GM20000 (cell line): Measurements from ENCODE around the gene IL36RN.

ENCODE experiments used
- DNase-seq: peaks from one replicate; pipeline ENCODE4 v3.0.0; 2012; ENCODE audit warnings: low spot score
- TF ChIP-seq, protein P1 (sequence below): IDR thresholded peaks from 2 replicates; pipeline ENCODE4 v1.5.1; 2012; ENCODE audit warnings: mild to moderate bottlenecking, control low read depth; ENCODE audit errors: extremely low read depth, missing control alignments

The IL36RN gene

DNA sequence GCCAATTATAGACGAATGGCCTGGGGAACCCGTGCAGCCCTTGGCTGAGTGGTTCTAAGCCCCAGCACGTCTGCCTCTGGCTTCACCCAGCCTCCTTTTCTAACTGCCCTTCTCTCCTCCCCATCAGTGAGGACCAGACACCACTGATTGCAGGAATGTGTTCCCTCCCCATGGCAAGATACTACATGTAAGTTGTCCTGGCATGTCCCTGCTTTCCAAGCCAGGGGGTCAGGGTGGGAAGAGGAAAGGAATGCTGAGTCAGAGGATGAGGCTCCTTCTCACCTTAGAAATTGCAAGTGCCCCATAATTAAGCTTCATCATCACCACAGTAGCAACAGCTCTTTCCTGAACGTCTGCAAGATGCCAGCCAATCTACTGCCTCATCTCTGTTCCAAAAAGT is 13.6 kb downstream of the IL36RN start:
- TF ChIP-seq, protein P1, sequence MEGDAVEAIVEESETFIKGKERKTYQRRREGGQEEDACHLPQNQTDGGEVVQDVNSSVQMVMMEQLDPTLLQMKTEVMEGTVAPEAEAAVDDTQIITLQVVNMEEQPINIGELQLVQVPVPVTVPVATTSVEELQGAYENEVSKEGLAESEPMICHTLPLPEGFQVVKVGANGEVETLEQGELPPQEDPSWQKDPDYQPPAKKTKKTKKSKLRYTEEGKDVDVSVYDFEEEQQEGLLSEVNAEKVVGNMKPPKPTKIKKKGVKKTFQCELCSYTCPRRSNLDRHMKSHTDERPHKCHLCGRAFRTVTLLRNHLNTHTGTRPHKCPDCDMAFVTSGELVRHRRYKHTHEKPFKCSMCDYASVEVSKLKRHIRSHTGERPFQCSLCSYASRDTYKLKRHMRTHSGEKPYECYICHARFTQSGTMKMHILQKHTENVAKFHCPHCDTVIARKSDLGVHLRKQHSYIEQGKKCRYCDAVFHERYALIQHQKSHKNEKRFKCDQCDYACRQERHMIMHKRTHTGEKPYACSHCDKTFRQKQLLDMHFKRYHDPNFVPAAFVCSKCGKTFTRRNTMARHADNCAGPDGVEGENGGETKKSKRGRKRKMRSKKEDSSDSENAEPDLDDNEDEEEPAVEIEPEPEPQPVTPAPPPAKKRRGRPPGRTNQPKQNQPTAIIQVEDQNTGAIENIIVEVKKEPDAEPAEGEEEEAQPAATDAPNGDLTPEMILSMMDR = no peak
- no peak for DNase-seq

DNA sequence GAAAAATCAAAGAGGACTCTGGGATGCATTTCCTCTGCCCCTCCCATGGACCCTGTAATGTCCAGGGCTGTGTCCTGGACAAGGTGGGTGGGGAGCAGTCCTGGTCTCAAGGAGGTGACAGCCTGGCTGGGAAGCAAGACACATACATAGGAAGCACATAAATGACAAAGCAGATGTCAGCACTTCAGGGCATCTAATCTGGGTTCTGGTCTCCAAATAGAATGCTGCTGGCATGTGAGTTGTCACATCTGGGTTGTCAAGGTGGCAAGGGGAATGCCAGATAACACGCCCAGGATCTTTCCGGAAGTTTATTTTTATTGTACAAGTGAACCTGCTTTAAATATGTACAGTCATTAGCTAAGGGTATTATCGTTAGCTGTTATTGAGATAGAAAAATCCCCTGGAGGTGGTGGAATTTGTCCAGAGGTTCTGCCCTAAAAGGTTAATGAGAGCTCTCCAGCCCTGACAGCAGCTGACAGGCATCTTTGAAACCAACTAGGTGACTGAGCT is 14.4 kb downstream of the IL36RN start:
- no peak for DNase-seq
- TF ChIP-seq, protein P1 = no peak

DNA sequence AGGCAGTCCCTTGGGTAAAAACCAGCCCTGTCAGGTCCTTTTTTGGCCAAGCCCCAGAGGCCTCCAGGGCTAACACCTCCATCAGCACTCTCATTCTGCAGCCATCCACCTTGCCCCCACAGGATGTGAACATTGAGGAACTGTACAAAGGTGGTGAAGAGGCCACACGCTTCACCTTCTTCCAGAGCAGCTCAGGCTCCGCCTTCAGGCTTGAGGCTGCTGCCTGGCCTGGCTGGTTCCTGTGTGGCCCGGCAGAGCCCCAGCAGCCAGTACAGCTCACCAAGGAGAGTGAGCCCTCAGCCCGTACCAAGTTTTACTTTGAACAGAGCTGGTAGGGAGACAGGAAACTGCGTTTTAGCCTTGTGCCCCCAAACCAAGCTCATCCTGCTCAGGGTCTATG is 16.0 kb downstream of the IL36RN start:
- TF ChIP-seq, protein P1 = no peak
- DNase-seq = no peak

DNA sequence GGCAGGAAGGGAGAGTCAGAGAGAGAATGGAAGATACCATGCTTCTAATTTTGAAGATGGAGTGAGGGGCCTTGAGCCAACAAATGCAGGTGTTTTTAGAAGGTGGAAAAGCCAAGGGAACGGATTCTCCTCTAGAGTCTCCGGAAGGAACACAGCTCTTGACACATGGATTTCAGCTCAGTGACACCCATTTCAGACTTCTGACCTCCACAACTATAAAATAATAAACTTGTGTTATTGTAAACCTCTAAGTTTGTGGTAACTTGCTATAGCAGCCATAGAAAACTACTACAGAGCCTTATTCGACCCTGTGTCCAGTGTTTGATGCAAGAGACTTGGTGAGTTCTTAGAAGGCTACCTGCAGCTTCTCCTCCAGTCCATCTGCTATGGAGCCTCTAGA is 16.6 kb downstream of the IL36RN start:
- TF ChIP-seq, protein P1 = no peak
- no peak for DNase-seq

DNA sequence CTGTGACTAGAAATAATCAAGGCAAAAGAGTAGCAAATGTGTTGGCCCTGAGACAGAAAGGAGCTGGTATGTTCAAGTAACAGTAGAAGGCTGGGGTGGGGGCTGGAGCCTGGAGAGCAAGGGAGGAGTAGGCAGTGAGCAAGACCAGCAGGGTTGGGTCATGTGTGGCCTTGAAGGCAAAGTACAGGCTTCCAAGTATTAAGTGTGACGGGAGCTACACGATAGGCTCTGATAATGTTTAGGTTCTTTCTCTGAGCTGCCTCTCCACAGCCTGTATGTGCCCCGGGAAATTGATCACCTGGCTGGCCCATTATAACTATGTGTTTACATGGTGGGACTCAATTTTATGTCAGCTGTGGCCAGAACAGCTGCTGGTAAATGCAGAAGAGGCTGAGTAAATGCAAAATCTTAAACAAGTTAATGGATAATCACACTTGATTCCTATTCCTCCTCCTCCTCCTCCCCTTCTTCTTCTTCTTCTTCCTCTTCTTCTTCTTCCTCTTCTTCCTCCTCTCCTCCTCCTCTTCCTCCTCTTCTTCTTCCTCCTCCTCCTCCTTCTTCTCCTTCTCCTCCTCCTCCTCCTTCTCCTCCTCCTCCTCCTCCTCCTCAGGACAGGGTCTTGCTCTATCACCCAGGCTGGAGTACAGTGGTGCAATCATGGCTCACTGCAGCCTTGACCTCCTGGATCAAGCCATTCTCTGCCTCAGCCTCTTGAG is 18.1 kb downstream of the IL36RN start:
- TF ChIP-seq, protein P1 = no peak
- no peak for DNase-seq

DNA sequence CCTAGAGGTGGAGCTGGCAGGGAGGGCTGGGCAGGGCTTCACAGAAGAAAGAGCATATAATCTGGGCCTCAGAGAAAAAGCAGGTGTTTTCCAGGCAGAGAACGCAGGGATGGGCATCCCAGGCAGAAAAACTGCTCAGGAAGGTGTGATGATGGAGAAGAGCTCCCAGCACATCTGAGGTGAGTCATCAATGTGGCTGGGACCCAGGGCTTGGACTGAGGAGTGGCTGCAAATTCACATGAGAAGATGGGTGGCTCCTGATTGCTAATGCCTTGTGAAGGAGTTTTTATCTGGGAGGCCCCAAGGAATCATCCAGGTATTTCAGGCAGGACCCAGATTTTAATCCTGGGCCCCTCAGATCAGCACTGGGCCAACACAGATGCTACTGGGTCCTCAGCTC is 18.9 kb downstream of the IL36RN start:
- DNase-seq = no peak
- TF ChIP-seq, protein P1 = no peak

DNA sequence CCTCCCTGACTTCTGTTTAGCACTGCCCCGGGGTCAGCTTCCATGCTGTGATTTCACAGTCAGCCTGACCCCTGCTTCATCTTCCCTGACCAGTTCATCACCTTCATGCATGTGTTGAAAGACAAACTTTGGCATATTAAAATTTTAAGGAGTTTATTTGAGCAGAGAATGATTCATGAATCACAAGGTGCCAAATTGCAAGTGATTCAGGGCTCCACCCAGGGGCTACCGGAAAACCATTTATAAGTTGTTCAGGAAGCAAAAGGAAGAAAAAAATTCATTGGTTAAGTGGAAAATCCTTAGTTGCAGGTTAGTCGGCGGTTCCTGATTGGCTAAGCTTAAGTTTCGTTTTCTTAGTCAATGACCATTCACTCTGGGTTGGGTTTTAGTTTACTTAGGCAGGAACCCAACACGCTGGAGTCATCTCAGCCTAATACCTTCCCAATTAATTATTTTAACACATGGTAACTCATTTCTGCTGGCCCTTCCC is 19.4 kb downstream of the IL36RN start:
- DNase-seq = no peak
- TF ChIP-seq, protein P1 = no peak
